ENCODE results near the gene GRB2. TPM values are rescaled to one million over a fixed set of nuclear protein-coding genes. Genes with fewer than 3 reads are reported as not detected.
"Not testable (repeated sequence)": the region's sequence is repeated elsewhere in the genome, so short reads cannot be mapped to it uniquely, and the experiment has no call there.

Gene GRB2
- 10 to 100 TPM; 23.7 to 73.0 (median 58.6) TPM for polyA plus RNA-seq

DNA sequence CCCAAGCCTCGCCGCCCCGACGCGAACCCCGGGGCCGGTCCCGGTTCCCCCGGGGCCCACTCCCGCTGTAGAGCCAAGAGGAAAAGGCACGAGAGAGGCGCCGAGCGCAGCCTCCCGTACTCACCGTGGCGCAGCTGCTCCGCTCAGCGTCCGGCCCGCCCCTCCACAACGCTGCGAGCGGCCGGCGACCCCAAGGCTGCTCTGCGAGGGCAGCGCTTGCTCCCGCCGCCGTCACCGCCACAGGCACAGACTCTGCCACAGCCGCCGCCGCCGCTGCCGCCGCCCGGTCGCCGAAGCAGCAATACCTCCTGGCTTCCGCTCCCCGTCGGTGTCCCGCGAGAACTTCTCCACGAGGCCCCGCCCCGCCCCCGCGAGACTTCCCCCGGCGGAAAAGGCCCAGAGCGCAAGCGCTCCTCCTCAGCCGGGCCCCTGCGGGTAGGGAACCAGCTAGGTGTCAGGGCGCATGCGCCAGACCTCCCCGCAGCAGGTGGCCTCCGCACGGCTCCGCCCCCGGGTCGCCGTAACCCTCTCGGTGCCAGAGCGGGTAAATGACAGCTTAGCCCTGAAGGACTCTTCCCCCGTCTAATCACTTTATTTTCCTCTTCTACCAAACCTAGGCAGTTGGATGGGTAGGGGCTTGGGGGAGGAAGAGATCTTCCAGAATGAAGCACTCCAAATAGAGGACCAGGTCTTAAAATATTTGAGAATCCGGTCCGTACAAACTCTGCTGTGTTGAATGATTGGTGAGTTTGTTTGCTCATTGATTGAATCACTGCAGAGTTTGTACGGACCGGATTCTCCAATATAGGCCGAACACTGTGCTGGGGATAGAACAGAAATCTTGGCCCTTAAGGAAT, at the start of gene GRB2:
GRB2 (minus strand) TSS at position 314 of the 857 bp plus-strand sequence. CDS start 12,050 bp downstream, outside the sequence.
- peak within 1 kb of the TSS; percentile 92 for H3K27ac ChIP-seq (ENCODE audit: low read depth, low read length)
- WGBS, 3 donors, result 0 to 1% (median 1%) methylated on average over 50 to 74 of the region's 74 CpGs

DNA sequence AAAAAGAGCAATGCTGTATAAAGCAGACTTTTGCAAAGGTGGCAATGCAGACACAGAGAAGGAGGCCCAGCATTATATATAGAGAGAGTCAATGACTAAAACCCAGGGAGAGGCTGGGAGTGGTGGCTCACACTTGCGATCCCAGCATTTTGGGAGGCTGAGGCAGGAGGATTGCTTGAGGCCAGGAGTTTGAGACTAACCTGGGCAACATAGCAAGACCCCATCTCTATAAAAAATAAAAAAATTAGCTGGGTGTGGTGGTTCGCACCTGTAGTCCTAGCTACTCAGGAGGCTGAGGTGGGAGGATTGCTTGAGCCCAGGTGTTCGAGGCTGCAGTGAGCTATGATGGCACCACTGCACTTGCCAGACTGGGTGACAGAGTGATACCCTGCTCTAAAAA, 49.2 kb upstream of the GRB2 start:
- H3K27ac ChIP-seq (ENCODE audit: low read depth, low read length), result not testable (repeated sequence)

DNA sequence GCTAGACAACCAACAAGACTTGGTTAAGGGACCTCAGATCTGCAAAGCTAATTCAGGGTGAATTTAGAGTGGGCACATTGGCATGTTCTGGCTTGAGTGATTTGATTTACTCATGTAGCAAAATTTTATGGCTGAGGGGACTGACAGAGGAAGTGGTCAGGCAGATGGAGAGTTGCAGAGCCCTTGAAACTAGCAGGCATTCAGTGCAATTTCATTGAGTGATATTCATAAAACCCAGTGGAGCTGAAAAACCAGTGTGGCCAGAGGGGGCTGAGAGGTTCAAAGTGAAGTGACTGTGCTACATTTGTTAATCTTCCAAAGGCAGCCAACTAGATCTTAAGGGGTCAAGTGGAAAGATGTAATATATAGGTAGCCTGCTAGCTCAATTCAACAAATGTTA, 48.7 kb upstream of the GRB2 start:
- no peak overlapping the region for H3K27ac ChIP-seq (ENCODE audit: low read depth, low read length)

More for the DNA sequence above, 49.2 kb upstream of the GRB2 start:
- WGBS, 3 donors, result 97 to 99% (median 97%) methylated on average over 3 of the region's 3 CpGs

DNA sequence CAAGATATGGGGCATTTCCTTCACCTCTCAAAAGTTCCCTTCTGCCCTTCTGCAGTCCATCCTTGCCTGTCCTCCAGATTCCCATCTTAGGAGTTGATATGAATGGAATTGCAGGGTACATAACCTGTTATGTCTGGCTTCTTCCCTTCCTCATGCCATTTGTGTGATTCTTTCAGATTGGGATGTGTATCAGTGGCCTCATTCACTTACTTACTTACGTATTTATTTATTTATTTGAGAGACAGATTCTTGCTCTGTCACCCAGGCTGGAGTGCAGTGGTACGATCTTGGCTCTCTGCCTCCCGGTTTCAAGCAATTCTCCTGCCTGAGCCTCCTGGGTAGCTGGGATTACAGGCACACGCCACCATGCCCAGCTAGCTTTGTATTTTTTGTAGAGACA, 44.8 kb upstream of the GRB2 start:
- H3K27ac ChIP-seq (ENCODE audit: low read depth, low read length), result no peak overlapping the region
- WGBS, 3 donors, result 82 to 89% (median 88%) methylated on average over 4 of the region's 4 CpGs

DNA sequence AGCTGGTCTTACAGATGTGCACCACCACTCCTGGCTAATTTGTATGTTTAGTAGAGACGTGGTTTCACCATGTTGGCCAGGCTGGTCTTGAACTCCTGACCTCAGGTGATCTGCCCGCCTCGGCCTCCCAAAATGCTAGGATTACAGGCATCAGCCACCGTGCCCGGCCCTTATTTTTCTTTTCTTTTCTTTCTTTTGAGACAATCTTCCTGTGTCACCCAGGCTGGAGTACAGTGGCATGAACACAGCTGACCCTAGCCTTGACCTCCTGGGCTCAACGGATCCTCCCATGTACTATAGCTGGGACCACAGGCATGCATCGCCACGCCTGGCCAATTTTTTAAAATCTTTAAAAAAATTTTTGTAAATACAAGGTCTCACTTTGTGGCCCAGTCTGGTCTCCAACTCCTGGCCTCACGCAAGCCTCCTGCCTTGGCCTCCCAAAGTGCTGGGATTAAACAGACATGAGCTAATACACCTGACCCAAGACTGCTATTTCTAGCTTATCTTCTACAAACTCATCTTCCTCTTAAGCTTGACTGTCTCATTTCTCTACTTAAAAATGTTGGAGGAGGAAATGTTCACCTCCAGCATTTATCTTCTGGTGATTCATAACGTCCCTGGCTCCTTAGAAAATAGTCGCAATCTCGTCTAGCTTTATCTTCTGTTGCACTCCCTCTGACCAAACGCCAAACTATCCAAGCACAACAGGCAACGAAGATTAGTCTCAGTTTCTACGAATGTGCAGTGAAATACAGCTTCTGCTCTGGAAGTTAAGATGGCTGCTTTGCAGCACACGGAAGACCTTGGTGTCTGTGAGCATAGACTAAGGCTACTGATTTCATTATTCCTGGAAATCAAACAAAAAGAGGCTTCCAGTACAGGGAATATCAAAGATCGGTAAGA, 42.7 kb upstream of the GRB2 start:
- H3K27ac ChIP-seq (ENCODE audit: low read depth, low read length), result no peak overlapping the region
- 78 to 83% (median 81%) methylated on average over 17 of the region's 17 CpGs for WGBS, 3 donors

DNA sequence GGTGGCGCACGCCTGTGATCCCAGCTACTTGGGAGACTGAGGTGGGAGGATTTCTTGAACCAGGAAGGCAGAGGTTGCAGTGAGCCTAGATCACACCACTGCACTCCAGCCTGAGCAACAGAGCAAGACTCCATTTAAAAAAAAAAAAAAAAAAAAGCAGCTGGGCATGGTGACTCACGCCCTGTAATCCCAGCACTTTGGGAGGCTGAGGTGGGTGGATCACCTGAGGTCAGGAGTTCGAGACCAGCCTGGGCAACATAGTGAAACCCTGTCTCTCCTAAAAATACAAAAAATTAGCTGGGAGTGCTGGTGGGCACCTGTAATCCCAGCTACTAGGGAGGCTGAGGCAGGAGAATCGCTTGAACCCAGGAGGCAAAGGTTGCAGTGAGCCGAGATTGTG, 40.4 kb upstream of the GRB2 start:
- not testable (repeated sequence) for H3K27ac ChIP-seq (ENCODE audit: low read depth, low read length)
- 94 to 96% (median 95%) methylated on average over 5 to 6 of the region's 6 CpGs for WGBS, 3 donors

DNA sequence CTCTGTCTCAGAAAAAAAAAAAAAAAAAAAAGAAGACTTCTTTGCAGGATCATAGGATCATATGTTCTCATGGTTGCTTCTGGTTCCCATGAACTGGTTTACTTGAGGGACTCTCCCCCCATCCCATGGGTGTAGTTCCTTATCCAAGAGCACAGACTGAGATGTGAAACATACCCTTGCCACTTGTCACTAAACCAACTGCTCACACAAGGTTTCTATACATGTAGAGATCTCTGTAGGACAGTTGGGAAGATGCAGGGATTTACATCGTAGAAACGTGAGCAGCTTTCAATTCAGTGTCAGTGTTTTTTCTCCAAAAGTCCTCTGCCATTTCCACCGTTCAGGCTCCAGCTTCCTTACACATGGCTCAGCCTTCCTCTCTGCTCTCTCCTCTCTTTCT, 39.8 kb upstream of the GRB2 start:
- 77 to 80% (median 79%) methylated on average over 3 of the region's 3 CpGs for WGBS, 3 donors
- no peak overlapping the region for H3K27ac ChIP-seq (ENCODE audit: low read depth, low read length)

DNA sequence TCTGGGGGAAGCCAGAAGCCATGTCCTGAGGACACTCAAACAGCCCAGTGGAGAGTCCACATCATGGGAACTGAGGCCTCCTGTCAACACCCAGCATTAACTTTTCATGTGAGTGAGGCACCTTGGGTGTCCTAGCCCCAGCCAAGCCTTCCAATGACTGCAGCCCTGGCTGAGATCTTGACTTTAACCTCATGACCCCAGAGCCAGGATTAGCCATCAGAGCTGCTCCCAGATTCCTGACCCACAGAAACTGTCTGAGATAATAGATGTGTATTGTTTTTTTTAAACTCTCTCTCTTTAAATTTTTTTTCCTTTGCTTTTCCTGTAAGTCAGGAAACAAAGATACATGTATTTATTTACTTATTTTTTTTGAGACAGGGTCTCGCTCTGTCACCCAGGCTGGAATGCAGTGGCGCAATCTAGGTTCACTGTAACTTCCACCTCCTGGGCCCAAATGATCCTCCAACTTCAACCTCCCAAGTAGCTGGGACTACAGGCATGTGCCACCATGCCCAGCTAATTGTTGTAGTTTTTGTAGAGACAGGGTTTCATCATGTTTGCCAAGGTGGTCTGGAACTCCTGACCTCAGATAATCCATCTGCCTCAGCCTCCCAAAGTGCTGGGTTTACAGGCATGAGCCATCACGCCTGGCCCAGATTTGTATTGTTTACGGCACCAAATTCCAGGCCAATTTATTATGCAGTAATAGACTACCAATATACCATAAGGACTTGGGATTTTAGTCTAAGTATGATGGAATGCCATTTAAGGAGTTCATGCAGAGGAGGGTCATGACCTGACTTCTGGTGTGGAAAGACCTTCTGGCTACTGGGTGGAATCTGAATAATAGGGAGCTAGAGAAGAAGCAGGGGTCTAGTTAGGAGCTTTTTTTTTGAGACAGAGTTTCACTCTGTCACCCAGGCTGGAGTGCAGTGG, 37.0 kb upstream of the GRB2 start:
- no peak overlapping the region for H3K27ac ChIP-seq (ENCODE audit: low read depth, low read length)
- 79 to 82% (median 80%) methylated on average over 4 of the region's 4 CpGs for WGBS, 3 donors

DNA sequence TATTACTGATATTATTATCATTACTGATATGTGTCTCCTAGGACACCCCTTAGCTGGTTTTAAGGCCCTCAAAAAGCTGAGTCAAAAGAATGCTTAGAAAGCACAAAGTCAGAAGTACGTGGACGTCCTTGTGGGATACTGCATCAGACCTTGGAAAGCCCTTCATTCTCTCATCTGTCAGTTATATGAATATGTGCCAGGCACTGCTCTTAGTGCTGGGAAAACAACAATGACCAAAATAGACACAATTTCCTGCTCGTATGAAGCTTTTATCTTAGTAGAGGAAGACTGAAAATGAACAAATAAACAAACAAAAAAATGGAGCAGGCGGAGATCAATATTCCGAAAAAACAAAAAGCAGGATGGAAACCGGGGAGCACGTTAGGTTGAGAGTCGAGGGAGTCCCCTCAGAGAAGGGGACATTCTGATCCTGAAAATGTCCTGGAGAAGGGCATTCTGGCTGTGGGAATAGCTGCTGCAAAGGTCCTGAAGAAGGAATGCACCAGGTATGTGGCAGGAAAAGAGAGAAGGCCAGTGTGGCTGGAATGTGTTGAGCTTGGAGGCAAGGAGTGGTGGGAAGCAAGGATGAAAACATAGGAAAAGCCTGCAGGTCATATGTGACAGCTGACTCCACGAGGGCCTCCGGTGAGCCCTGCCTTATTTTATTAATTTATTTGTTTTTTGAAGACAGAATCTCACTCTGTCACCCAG, 35.4 kb upstream of the GRB2 start:
- 51 to 58% (median 52%) methylated on average over 10 of the region's 10 CpGs for WGBS, 3 donors
- no peak overlapping the region for H3K27ac ChIP-seq (ENCODE audit: low read depth, low read length)

DNA sequence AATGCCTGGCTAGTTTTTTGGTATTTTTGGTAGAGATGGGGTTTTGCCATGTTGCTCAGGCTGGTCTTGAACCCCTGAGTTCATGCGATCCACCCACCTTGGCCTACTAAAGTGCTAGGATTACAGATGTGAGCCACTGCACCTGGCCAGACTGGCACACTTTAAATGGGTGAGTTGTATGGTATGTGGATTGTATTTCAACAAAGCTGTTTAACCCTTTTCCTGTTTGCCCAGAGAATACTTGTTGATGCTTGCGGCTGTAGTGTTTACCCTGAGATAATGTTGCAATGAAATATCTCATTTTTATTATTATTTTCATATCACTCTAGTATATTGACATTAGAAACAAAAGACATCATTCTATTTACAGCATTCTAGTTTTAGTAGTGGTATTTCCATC, 33.8 kb upstream of the GRB2 start:
- 79 to 96% (median 95%) methylated on average over 2 of the region's 2 CpGs for WGBS, 3 donors

DNA sequence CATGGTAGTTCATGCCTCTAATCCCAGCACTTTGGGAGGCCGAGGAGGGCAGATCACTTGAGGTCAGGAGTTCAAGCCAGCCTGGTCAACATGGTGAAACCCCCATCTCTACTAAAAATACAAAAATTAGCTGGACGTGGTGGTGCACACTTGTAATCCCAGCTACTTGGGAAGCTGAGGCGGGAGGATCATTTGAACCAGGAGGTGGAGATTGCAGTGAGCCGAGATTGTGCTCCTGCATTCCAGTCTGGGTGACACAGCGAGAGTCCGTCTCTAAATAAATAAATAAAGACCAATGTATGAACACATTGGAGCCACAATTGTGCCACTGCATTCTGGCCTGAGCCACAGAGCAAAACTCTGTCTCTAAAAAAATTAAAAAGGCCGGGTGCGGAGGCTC, 31.9 kb upstream of the GRB2 start:
- WGBS, 3 donors, result 93 to 96% (median 95%) methylated on average over 8 of the region's 8 CpGs
- H3K27ac ChIP-seq (ENCODE audit: low read depth, low read length), result not testable (repeated sequence)

More for the DNA sequence above, 33.8 kb upstream of the GRB2 start:
- H3K27ac ChIP-seq (ENCODE audit: low read depth, low read length), result no peak overlapping the region

DNA sequence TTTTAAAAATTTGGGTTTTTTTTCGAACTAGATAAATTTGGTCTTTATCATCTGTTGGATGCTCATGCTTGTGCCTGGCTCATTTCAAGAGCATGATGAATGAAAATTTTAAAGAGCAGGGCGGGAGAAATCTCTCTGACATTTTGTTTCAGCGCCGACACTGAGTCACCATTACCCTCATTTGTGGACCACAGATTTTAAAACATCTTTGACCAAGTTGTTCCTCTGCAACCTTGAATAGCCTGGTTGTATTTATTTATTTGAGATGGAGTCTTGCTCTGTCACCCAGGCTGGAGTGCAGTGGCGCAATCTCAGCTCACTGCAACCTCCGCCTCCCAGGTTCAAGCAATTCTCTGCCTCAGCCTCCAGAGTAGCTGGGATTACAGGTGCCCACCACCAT, 29.0 kb upstream of the GRB2 start:
- not testable (repeated sequence) for H3K27ac ChIP-seq (ENCODE audit: low read depth, low read length)
- 94 to 95% (median 95%) methylated on average over 6 of the region's 6 CpGs for WGBS, 3 donors

DNA sequence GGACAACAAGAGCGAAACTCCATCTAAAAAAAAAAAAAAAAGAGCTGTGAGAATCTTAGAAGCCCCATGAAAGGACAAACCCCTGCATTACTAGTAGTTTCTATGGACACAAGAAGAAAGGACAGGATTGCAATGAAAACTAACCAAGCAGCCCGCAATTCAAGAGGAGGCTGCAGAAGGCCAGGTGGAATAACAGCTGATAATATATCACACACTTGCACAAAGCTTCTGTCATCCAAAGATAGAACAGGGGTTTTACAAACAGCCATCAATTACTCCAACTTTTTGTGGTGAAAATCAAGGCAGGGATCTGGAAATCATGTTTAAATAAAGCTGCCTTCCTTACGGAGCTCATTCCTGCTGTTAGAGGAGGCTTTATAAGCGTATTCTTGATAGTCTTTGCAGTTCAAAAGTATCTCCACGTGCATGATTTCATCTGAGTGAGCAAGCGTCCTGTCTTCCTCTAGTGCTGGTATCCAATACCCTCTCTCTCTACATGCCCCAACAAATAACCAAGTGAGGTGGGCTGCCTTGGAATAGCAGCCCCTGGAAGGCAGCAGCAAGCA, 27.8 kb upstream of the GRB2 start:
- H3K27ac ChIP-seq (ENCODE audit: low read depth, low read length), result no peak overlapping the region
- WGBS, 3 donors, result 68 to 82% (median 81%) methylated on average over 6 of the region's 6 CpGs

DNA sequence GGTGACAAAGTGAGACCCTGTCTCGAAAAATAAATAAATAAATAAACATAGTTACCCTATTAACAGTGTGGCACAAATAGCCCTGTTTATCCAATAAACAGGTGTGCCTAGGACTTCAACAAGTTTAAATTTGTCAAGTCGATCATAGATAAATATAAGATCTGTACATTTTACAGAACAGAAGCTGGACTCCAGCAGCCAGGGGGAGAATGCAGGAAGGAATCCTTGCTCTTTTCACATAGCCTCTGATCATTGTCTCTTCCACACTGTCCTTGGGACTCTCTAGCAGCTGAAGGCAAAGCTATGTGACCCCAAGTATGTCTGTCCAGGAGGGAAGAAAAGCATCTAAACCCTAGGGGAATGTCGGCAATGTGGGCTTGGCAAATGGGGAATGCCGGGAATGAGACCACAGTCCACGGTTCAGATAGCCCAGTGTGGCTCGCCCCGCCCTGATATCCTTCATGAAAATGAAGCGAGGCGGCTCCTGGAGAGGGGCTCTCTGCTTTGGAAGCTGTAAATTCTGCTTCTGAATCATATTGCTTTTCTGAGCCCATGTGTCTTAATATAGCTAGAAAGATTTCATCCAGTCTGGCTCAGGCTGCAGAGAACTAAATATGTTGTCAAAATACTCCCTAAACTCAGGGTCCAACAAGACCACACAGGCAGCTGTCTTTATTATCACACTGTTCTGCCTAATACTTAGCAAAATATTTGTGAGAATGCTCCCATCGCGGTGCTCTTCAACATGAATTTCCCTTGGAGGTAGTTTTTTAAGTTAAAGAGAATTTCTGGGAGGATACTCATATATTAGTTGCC, 24.9 kb upstream of the GRB2 start:
- no peak overlapping the region for H3K27ac ChIP-seq (ENCODE audit: low read depth, low read length)
- 51 to 57% (median 52%) methylated on average over 11 of the region's 11 CpGs for WGBS, 3 donors

DNA sequence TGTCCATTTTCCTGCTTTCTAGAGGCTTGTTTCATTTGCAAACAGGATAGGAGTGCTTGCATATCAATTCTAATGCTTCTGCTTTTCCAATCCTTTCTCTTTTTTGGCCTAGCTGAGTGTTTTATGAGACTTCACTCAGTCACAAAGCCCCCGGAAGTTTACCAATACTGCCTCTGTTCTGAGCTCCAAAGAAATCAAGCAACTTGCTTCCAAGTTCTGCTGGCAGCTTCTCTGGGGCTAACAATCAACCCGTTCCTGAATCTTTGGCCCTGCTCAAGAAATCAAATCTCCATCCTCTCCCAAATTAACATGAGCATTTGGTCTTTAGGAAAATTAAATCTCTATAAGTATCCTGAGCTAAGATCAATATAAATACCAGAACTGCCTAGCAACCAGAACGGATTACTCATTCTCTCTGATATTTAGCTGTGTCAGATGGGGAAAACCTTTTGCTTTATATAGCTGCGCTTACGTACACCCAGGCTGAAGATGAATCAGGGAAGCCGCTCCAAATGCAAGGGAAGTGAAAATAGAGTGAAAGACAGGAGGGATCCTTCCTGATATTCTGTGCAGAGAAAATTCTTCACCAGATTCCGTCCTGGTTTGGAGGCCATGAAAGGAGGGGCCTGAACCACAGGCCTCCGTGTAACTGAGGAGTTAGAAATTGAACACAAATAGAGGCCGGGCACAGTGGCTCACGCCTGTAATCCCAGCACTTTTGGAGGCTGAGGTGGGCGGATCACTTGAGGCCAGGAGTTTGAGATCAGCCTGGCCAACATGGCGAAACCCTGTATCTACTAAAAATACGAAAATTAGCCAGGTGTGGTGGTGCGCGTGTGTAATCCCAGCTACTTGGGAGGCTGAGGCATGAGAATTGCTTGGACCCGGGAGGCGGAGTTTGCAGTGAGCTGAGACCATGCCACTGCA, 23.3 kb upstream of the GRB2 start:
- H3K27ac ChIP-seq (ENCODE audit: low read depth, low read length), result no peak overlapping the region
- 79 to 86% (median 82%) methylated on average over 17 of the region's 17 CpGs for WGBS, 3 donors

DNA sequence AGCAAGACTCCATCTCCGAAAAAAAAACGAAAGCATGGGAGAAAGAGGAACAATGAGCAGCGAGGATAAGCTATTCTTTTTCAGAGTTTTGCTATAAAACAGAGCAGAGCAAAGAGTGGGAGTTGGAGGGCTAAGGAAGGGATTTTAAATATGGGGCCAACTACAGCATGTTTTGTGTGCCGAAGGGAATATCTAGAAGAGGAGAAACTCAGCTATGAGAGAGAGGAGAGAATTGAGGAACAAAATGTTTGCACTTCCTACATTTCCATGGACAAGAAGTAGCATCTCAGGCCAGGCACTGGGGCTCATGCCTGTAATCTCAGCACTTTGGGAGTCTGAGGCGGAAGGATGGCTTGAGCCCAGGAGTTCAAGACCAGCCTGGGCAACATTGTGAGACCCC, 13.1 kb upstream of the GRB2 start:
- 45 to 69% (median 50%) methylated on average over 5 of the region's 5 CpGs for WGBS, 3 donors
- no peak overlapping the region for H3K27ac ChIP-seq (ENCODE audit: low read depth, low read length)
